ENCODE measurements around the gene EYA3.
A peak's percentile ranks its signal among the peaks of the same experiment; 100 is the strongest.

The EYA3 gene

GRCh38 chr1:28088168-28088961, at the start of gene EYA3:
EYA3 (minus strand) TSS chr1:28088610; CDS start chr1:28058026, 30,584 bp downstream.
- DNase-seq (ENCODE audit: low spot score), result peak; percentile 98

- DNase-seq (ENCODE audit: low spot score), result no peak
Observed at GRCh38 chr1:28136922-28137613, 48.7 kb upstream of the EYA3 start.

DNA sequence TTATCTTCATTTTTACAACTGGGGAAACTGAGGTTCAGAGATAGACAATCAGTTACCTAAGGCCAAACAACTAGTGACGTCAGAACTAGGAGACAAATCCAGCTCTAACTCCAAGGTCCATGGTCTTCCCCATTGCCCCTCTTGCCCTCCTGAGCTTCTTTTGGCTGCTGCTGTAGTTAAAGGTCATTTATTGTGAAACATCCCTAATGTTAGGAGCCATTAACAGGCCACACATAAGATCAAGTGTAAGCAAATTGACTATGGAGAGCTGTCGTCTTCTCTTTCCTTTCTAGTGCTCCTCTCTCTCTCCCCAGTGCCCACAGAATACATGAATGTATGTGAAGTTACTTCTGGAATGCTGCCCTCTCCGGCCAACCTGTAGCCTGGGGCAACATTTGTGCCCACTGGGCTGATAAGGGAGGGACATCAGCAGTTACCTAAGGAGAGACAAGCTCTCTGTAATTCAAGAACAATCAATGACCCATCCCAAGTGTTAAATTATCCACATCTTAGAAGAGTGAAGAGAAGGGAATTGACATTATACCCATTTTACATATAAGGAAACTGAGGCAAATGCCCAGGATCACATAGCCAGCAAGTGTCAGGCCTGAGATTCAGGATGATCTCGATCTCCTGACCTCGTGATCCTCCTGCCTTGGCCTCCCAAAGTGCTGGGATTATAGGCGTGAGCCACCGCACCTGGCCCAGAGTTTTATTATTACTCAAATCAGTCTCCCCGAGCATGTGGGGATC, 47.9 kb upstream of the EYA3 start:
- DNase-seq (ENCODE audit: low spot score), result no peak

DNA sequence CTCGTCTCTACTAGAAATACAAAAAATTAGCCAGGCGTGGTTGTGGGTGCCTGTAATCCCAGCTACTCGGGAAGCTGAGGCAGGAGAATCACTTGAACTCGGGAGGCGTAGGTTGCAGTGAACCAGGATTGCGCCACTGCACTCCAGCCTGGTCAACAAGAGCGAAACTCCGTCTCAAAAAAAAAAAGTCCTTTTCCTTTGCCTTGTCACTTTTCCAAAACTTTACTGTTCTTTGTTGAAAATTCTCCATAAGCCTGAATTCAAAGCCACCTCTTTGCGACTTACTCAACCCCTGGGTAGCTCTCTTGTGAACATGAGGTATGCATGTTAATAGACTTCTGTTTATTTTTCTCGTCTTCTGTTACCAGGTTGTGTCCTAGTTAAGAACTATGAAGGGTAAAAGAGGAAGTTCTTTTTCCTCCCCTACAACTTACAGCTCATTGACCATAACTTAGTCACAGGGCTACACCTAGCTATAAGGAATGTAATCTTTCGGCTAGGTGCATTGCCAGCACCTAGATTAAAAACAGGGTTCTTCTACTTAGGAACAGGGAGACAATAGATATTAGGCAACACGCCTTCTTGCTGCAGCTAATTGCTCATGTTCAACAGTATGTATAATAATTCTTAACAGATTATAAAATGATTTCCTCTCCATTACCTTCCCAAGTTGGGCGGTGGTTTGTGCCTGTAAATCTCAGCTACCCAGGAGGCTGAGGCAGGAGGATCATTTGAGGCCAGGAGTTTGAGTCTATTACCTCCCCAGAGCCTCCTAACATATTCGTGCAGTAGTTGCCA, 47.2 kb upstream of the EYA3 start:
- no peak for DNase-seq (ENCODE audit: low spot score)

DNA sequence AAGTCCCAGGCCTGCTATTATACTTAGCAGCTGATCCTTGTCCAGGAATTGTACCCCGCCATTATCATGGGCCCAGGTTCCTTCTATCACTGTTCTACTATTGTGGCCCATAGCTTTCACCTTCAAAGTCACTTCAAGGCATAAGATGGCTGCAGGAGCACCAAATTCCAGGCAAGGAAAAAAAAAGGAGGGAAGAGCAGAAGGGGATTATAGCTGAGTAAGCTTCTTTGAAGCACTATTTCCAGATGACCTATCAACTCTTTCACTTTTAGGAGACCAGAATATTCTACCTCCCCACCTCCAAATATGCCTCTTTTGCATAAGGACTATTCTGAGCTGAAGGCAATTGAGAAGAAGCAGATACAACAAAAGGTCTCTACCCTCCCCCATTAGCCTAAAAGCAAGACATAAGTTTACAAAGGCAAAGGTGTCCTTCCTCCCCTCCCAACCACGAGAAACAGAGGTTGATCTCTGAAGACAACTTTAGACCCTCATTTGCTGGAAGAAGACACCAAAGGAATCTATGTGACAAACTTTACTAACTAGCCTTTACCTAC, 46.3 kb upstream of the EYA3 start:
- DNase-seq (ENCODE audit: low spot score), result no peak

DNA sequence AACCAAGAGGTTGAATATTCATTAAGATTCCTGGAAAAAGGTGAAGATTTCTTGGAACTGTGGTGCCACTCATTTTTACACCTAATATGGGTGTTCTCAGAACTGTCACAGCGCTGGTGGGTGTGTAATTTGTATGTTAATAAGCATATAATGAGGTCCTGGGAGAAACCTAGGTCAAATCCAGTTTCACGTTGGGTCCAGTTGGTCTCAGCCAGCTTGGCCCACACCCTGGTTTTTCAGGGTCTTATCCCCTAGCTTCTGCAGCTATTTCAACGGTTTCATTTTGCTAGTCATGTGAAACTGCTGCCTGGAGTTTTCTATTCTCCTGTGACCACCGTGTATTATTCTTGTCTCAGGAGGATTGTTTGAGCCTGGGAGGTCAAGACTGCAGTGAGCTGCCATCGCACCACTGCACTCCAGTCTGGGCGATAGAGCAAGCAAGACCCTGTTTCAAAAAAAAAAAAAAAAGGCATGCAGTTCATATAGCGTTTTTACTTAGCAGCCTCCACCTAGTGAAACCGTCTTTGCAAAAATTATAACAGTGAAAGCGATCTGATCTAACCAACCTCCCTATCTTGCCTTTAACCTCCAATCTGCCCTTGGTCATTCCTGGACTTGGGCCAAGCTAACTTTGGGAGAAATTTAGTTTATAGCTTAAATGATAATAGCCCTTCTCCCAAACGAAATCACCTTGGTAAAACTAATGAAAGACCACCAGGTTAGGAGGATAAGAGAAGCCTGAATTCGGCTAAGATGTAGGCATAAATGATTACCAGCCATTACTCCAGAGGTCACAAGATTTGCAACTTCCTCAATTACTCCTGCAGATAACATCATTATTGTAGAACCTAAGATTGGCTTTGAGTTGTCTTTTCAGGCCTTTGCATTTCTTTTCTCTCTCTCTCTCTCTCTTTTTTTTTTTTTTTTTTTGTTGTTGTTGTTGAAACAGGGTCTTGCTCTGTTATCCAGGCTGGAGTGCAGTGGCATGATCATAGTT, 44.1 kb upstream of the EYA3 start:
- DNase-seq (ENCODE audit: low spot score), result no peak

- DNase-seq (ENCODE audit: low spot score), result no peak
Observed at GRCh38 chr1:28130901-28131300, 42.5 kb upstream of the EYA3 start.

GRCh38 chr1:28129150-28129549, 40.7 kb upstream of the EYA3 start:
- no peak for DNase-seq (ENCODE audit: low spot score)

DNA sequence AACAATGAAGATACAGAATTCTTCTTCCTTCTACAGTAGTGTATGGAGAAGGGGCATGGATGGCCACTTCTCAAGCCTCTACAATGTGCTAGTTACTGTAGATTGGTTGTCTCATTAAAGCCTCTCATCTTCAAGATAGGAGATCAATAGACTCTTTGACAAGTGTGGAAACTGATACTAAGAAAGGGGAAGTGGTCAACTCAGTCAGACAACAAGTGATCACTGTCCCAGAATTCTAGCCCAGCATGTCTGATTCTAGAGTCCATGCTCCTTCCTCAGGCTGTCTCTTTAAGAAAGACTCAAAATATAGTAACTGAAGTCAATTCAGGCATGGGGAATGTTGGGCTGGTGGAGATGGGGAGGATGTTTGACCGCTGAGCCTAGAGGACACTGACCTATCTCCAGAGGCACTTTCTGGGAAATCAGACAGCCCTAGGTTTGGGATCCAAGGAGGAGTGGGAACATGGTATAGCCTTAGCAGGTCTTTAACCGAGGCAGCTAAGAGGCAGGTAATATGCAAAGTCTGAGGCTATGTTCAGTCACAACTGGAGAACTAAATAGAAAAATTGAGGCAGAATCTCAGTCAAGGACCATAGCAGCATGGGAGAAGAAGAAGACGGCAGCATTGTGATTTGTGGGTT, 39.3 kb upstream of the EYA3 start:
- no peak for DNase-seq (ENCODE audit: low spot score)

DNA sequence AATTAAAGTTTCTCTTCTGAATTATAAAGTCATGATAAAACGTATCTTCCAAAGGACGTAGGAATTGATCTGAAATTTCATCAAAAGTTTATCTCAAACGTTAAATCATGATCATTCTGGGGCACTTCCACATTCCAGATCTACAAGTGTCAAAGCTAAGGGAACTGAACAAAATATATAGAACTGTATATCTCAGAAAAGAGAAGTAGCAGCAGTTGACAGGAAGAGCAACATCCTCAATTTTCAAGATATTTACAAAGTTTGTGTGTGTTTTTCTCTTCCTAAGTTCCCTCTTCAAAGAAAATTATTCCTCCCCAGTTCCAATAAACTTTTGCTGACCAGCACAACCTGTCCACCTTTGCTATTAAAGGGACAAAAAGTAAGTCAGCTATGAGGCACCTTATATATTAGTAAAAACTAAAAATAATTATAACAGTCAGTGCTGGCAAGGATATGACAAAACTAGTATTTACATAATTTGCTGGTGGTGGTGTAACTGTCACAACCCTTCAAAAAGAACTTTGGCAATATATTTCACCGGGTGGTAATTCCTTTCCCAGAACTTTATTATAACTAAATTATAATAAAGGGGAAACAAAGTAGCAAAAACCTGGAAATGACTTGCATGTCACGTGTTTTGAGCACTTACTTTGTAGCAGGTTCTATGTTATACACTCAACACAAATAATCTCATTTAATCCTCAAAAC, 38.5 kb upstream of the EYA3 start:
- DNase-seq (ENCODE audit: low spot score), result no peak

DNA sequence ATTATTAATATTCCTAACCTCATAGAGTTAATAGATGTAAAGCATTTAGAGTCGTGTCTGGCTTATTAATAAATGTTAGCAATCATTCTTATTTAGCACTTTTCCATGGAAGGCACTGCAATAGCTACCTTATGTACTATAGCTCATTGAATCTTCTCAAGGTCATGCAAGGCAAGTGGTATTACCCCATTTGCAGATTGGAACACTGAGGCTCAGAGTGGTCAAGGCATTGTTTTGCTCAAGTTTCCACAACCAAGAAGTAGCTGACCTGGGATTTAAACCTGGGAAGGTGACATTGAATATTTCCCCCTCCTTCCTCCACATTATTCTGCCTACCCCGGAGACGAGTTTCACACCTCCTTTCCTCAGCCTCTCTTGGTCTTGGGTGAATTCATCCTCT, 37.8 kb upstream of the EYA3 start:
- DNase-seq (ENCODE audit: low spot score), result no peak

DNA sequence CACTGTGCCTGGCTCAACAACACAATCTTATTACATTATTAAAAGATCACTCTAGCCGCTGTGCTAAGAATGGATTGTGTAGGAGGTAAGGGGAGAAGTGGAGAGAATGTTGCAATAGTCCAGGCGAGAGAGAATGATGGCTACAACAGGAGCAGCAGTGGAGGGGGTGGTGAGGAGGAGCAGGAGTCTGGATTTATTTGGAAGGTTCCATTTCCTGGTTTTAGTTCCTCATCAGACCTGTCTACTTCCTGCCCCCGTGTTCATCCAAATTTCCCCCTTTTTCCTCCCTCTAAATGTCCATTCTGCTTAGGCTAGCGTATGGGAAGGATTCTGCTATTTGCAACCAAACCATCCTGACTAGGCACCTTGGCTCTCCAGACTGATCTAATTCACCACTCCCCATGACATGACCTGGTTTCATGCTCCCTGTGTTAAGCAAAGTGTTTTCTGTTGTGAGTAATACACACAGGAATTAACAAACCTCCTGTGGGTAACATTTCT, 35.1 kb upstream of the EYA3 start:
- DNase-seq (ENCODE audit: low spot score), result no peak

DNA sequence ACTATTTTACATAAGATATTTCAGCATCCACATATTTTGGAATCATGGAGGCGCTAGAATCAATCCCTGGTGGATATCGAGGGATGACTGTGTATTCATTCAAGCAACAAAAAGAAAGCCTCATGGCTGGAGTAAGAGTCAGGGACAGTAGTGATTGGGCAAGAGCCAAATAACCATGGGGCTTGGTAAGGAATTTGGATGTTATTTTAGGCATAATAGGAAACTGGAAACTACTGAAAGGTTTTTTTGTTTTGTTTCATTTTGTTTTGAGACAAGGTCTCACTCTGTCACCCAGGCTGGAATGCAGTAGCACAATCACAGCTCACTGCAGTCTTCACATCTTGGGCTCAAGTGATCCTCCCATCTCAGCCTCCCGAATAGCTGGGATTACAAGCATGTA, 33.8 kb upstream of the EYA3 start:
- DNase-seq (ENCODE audit: low spot score), result no peak

GRCh38 chr1:28119556-28119955, 31.1 kb upstream of the EYA3 start:
- DNase-seq (ENCODE audit: low spot score), result no peak

- no peak for DNase-seq (ENCODE audit: low spot score)
Observed at GRCh38 chr1:28118640-28119307, 30.4 kb upstream of the EYA3 start.

DNA sequence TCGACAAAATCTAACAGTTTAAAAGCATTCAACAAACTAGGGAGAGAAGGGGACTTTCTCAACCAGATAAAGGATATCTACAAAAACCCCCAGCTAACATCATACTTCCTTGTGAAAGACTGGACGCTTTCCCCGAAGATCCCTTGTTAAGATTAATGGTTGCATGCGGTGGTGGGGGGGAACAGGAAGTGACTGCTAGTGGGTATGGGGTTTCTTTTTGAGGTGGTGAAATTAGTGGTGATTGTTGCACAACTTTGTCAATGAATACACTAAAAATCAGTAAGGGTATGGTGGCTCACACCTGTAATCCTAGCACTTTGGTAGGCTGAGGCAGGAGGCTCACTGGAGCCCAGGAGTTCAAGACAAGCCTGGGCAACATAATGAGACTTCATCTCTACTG, 26.9 kb upstream of the EYA3 start:
- DNase-seq (ENCODE audit: low spot score), result no peak

GRCh38 chr1:28114844-28115243, 26.4 kb upstream of the EYA3 start:
- no peak for DNase-seq (ENCODE audit: low spot score)

DNA sequence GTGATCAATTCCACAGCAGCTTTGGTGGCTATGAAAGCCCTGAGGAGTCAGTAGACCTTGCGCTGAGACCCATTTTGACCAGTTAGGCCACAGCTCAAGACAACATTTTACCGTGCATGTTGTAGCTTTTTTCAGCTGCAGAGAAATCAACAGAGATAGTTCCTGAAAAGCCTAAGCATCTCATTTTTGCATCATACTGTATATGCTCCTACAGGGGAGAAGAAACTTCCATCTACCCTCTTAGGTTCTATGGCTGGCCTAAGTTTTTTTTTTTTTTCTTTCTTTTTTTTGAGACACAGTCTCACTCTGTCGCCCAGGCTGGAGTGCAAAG, 24.8 kb upstream of the EYA3 start:
- DNase-seq (ENCODE audit: low spot score), result no peak

Measured in hematopoietic multipotent progenitor cell treated with erythropoietin and hydrocortisone succinate and interleukin-3 and kit ligand, for 17 days (in vitro differentiated cells).